GM19324 (cell line): ENCODE results near the gene BCDIN3D.
A peak's percentile ranks its signal among the peaks of the same experiment; 100 is the strongest.
"Not testable (repeated sequence)": the region's sequence is repeated elsewhere in the genome, so short reads cannot be mapped to it uniquely, and the experiment has no call there.

Experiments
- ATAC-seq: cut with Tn5 transposase; IDR thresholded peaks from one replicate; pipeline ENCODE4 v1.9.1; 2021; ENCODE audit warnings: mild to moderate bottlenecking, moderate library complexity; ENCODE audit not compliant: unreplicated experiment, low FRiP score

The BCDIN3D gene

GRCh38 chr12:49842519-49843352 lies at the start of gene BCDIN3D:
Gene BCDIN3D, minus strand, starts transcription at chr12:49843106. Its CDS starts 19 bp downstream, at chr12:49843087.
- ATAC-seq, result peak; percentile 87

GRCh38 chr12:49892084-49892731 lies 49.3 kb upstream of the BCDIN3D start:
- ATAC-seq, result no peak

- no peak for ATAC-seq
Measured at GRCh38 chr12:49891476-49891875, 48.6 kb upstream of the BCDIN3D start.

GRCh38 chr12:49891012-49891411 lies 48.1 kb upstream of the BCDIN3D start:
- no peak for ATAC-seq

GRCh38 chr12:49890096-49890461 lies 47.2 kb upstream of the BCDIN3D start:
- ATAC-seq, result no peak

GRCh38 chr12:49889361-49890095 lies 46.6 kb upstream of the BCDIN3D start:
- ATAC-seq, result no peak

- no peak for ATAC-seq
Measured at GRCh38 chr12:49888461-49889151, 45.7 kb upstream of the BCDIN3D start.

GRCh38 chr12:49887536-49888401 lies 44.9 kb upstream of the BCDIN3D start:
- no peak for ATAC-seq

- ATAC-seq, result no peak
Measured at GRCh38 chr12:49887091-49887490, 44.2 kb upstream of the BCDIN3D start.

GRCh38 chr12:49885663-49886461 lies 43.0 kb upstream of the BCDIN3D start:
- no peak for ATAC-seq

GRCh38 chr12:49885118-49885517 lies 42.2 kb upstream of the BCDIN3D start:
- no peak for ATAC-seq

- ATAC-seq, result no peak
Measured at GRCh38 chr12:49882851-49883464, 40.1 kb upstream of the BCDIN3D start.

- ATAC-seq, result no peak
Measured at GRCh38 chr12:49882248-49882850, 39.4 kb upstream of the BCDIN3D start.

GRCh38 chr12:49881415-49882247 lies 38.7 kb upstream of the BCDIN3D start:
- no peak for ATAC-seq

- ATAC-seq, result no peak
Measured at GRCh38 chr12:49880756-49881414, 38.0 kb upstream of the BCDIN3D start.

GRCh38 chr12:49879065-49879464 lies 36.2 kb upstream of the BCDIN3D start:
- ATAC-seq, result not testable (repeated sequence)

- ATAC-seq, result no peak
Measured at GRCh38 chr12:49878021-49878420, 35.1 kb upstream of the BCDIN3D start.
